Mucosa of descending colon (tissue), 3 donors: ENCODE results near the gene TLE2. TPM values are rescaled to one million over a fixed set of nuclear protein-coding genes. Genes with fewer than 3 reads are reported as not detected.

Experiments used
- ATAC-seq: fragments of 200-7000 bp; cut with Tn5 transposase; one replicate; pipeline ENCODE4 v1.9.1; 2020; ENCODE audit warnings: mild to moderate bottlenecking, moderate library complexity
- DNase-seq, 3 donors: peaks; one replicate each; pipeline ENCODE4 v3.0.0-alpha.2; 2020
- H3K36me3 ChIP-seq: fragments of 200-600 bp; one replicate; pipeline ENCODE4 v1.8.0; 2021; ENCODE audit warnings: low read depth, mild to moderate bottlenecking
- H3K4me1 ChIP-seq: fragments of 200-600 bp; one replicate; pipeline ENCODE4 v1.8.0; 2021; ENCODE audit warnings: low read depth, mild to moderate bottlenecking
- H3K4me3 ChIP-seq: fragments of 200-600 bp; one replicate; pipeline ENCODE4 v1.8.0; 2021; ENCODE audit warnings: mild to moderate bottlenecking
- H3K9me3 ChIP-seq: fragments of 200-600 bp; one replicate; pipeline ENCODE4 v1.8.0; 2021; ENCODE audit warnings: mild to moderate bottlenecking
- CTCF ChIP-seq: fragments of 200-600 bp; IDR thresholded peaks from one replicate; pipeline ENCODE4 v1.8.0; 2022; ENCODE audit warnings: antibody characterized with exemption, mild to moderate bottlenecking
- intact Hi-C, 2 donors: fragments of 100-400 bp; cut with DNase I in 1 of 2; cut with micrococcal nuclease in 1 of 2; formaldehyde crosslinking; loops; one replicate each; pipeline versions ENCODE4 v1.11.0 to v1.11.1; 2022; cut with DNase I, micrococcal nuclease
- total RNA-seq, 3 donors: library from RNA; stranded (reverse); fragmentation: NEBNext Ultra II Directional in 2 of 3; extraction: Animal tissue kit (Norgen Biotek cat#: 25700) in 2 of 3; gene quantifications; one replicate each; pipeline versions ENCODE4 v1.2.1 to v1.2.4, GENCODE V29; 2021 to 2023
- donor health status: DM: no; HTN: no; CAD: no; lungs with moderate emphysema.
- donor health status: DM: no; HTN: no; CAD: no.
- donor health status: DM: no; HTN: yes; CAD: no.

Gene TLE2
- total RNA-seq, 3 donors from 2014 or later: 40.0 to 66.5 (median 63.5) TPM

- DNase-seq: peak; percentile 94 to 97 (median 94)
- ATAC-seq: peak; percentile 87
- H3K4me1 ChIP-seq: peaks cover 16% of the 10 kb centered on the region
- H3K36me3 ChIP-seq: no peaks in the 10 kb centered on the region
- no peak for TF ChIP-seq CTCF
- intact Hi-C loops: no loop called here
- H3K4me3 ChIP-seq: peak overlapping the region; percentile 6
- no peaks in the 10 kb centered on the region for H3K9me3 ChIP-seq
These were observed 7.3 kb upstream of the TLE2 start for GRCh38 chr19:3036119-3036976.

GRCh38 chr19:3035542-3036118, 6.5 kb upstream of the TLE2 start:
- ATAC-seq (peak; percentile 88), DNase-seq (peak; percentile 95 to 99 (median 97))
- intact Hi-C loops: no loop called here
- no peaks in the 10 kb centered on the region for H3K36me3 ChIP-seq
- no peaks in the 10 kb centered on the region for H3K9me3 ChIP-seq
- H3K4me1 ChIP-seq: peaks cover 16% of the 10 kb centered on the region
- TF ChIP-seq CTCF: no peak
- H3K4me3 ChIP-seq: peak overlapping the region; percentile 6

- no peak for TF ChIP-seq CTCF
- no peak overlapping the region for H3K4me3 ChIP-seq
- H3K36me3 ChIP-seq: no peaks in the 10 kb centered on the region
- ATAC-seq (peak; percentile 26), DNase-seq (peak; percentile 61 to 74 (median 69))
- no peaks in the 10 kb centered on the region for H3K9me3 ChIP-seq
- peaks cover 16% of the 10 kb centered on the region for H3K4me1 ChIP-seq
- intact Hi-C loops: no loop called here
These were observed 5.8 kb upstream of the TLE2 start for GRCh38 chr19:3034656-3035541.

GRCh38 chr19:3034406-3034655, 5.3 kb upstream of the TLE2 start:
- TF ChIP-seq CTCF: no peak
- DNase-seq: peak in 1 of 3 donors; percentile 37
- H3K9me3 ChIP-seq: no peaks in the 10 kb centered on the region
- no peaks in the 10 kb centered on the region for H3K36me3 ChIP-seq
- no peak for ATAC-seq
- intact Hi-C loops: no loop called here
- H3K4me1 ChIP-seq: peaks cover 16% of the 10 kb centered on the region
- no peak overlapping the region for H3K4me3 ChIP-seq

- no peak for TF ChIP-seq CTCF
- Histone ChIP-seq H3K4me1 (peaks cover 16% of the 10 kb centered on the region), H3K4me3 (no peak overlapping the region), H3K9me3 (no peaks in the 10 kb centered on the region), H3K36me3 (no peaks in the 10 kb centered on the region)
- DNase-seq (no peak), ATAC-seq (no peak)
- intact Hi-C loops: no loop called here
These were observed 4.7 kb upstream of the TLE2 start for GRCh38 chr19:3033595-3034405.
